ENCODE results near the gene TMCC3.

TMCC3 gene

GRCh38 chr12:94671917-94672316 lies 21.6 kb upstream of the TMCC3 start:
- DNase-seq, result no peak

GRCh38 chr12:94670898-94671297 lies 20.5 kb upstream of the TMCC3 start:
- DNase-seq, result no peak

- no peak for DNase-seq
Observed at GRCh38 chr12:94670075-94670474, 19.7 kb upstream of the TMCC3 start.

- no peak for DNase-seq
Observed at GRCh38 chr12:94667031-94667540, 16.7 kb upstream of the TMCC3 start.

- DNase-seq, result no peak
Observed at GRCh38 chr12:94666158-94666557, 15.8 kb upstream of the TMCC3 start.

- DNase-seq, result no peak
Observed at GRCh38 chr12:94663702-94664101, 13.3 kb upstream of the TMCC3 start.

GRCh38 chr12:94663071-94663470 lies 12.7 kb upstream of the TMCC3 start:
- no peak for DNase-seq

- no peak for DNase-seq
Observed at GRCh38 chr12:94660436-94660835, 10.1 kb upstream of the TMCC3 start.

- no peak for DNase-seq
Observed at GRCh38 chr12:94659346-94659930, 9.1 kb upstream of the TMCC3 start.

GRCh38 chr12:94658931-94659330 lies 8.6 kb upstream of the TMCC3 start:
- DNase-seq, result no peak

GRCh38 chr12:94656556-94656955 lies 6.2 kb upstream of the TMCC3 start:
- DNase-seq, result no peak

GRCh38 chr12:94649349-94650142 lies 811 bp downstream of the TMCC3 start:
- DNase-seq, result no peak

- no peak for DNase-seq
Observed at GRCh38 chr12:94648578-94648977, 1.8 kb downstream of the TMCC3 start.

GRCh38 chr12:94644141-94644979 lies 6.0 kb downstream of the TMCC3 start:
- no peak for DNase-seq

- DNase-seq, result no peak
Observed at GRCh38 chr12:94643606-94644005, 6.8 kb downstream of the TMCC3 start.

- no peak for DNase-seq
Observed at GRCh38 chr12:94641283-94641682, 9.1 kb downstream of the TMCC3 start.

- DNase-seq, result no peak
Observed at GRCh38 chr12:94640134-94640928, 10.0 kb downstream of the TMCC3 start.

- no peak for DNase-seq
Observed at GRCh38 chr12:94638521-94638920, 11.8 kb downstream of the TMCC3 start.

GRCh38 chr12:94637390-94638113 lies 12.8 kb downstream of the TMCC3 start:
- DNase-seq, result no peak

GRCh38 chr12:94636462-94637085 lies 13.8 kb downstream of the TMCC3 start:
- DNase-seq, result no peak

- DNase-seq, result no peak
Observed at GRCh38 chr12:94634717-94635116, 15.6 kb downstream of the TMCC3 start.

All from GOT3 (cell line).